Measurements from ENCODE around the gene PPIL1.

The PPIL1 gene

GRCh38 chr6:36817847-36818246 is 56.8 kb downstream of the PPIL1 start:
- H3K4me1 ChIP-seq (ENCODE audit: control insufficient read depth, insufficient read depth, low read length), result peaks cover 4% of the 10 kb centered on the region
- POLR2A ChIA-PET, result interaction anchor here (0.5 kb wide), 1 partner anchor 71 kb away, joined by 3 read pairs; no protein-coding TSS in a partner anchor
- CTCF ChIA-PET, result no interaction called here
- H3K4me3 ChIP-seq (ENCODE audit: low read depth, low read length), result no peak overlapping the region
- no peaks in the 10 kb centered on the region for H3K36me3 ChIP-seq (ENCODE audit: control insufficient read depth in 2 of 2, insufficient read depth in 1 of 2, low read length in 2 of 2)
- H3K9me3 ChIP-seq (ENCODE audit: control insufficient read depth, insufficient read depth, low read depth, low read length), result no peaks in the 10 kb centered on the region
- TF ChIP-seq ZFHX2 (tag by site-specific recombination; conservative IDR thresholded peaks at IDR 0.05) (0 out of 2 replicates have a peak, but pooled peaks have one; percentile 6), OSR2 (tag by site-specific recombination; IDR thresholded peaks at IDR 0.05) (peak; percentile 44; the same call in 1 of the 2 replicates), ZNF394 (tag by site-specific recombination; IDR thresholded peaks at IDR 0.05; ENCODE audit: borderline replicate concordance) (0 out of 2 replicates have a peak, but pooled peaks have one; percentile 14), ZNF837 (tag by site-specific recombination; IDR thresholded peaks at IDR 0.05) (no peak)
- H3K27ac ChIP-seq (ENCODE audit: extremely low read depth, low read depth, low read length), result no peak overlapping the region

DNA sequence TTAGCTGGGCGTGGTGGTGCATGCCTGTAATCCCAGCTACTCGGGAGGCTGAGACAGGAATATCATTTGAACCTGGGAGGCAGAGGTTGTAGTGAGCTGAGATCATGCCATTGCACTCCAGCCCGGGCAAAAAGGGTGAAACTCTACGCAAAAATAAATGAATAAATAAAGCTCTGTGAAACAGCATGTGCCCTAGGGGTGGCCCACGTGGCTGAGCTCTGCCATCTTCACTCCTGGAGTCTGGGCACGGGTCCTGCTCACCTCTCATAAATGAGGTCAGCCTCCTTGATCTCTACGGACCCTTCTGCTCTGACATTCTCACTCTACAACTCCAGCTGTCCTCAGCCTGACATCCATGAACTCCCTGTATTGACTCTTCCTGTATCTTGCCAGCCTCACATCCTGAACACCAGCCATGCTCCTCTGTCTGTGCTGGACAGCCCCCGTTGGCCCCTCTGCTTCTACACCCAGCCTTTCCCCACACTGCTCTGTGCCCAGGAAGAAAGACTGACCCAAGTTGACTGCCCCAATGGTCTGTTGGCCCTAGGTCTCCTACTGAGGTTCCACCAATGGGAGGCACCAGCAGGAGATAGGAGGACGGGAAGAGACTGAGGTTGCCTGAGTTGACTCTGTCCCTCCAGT is 57.3 kb downstream of the PPIL1 start:
- Histone ChIP-seq H3K4me3 (ENCODE audit: low read depth, low read length) (no peak overlapping the region), H3K36me3 (ENCODE audit: control insufficient read depth in 2 of 2, insufficient read depth in 1 of 2, low read length in 2 of 2) (no peaks in the 10 kb centered on the region), H3K9me3 (ENCODE audit: control insufficient read depth, insufficient read depth, low read depth, low read length) (no peaks in the 10 kb centered on the region), H3K27ac (ENCODE audit: extremely low read depth, low read depth, low read length) (no peak overlapping the region), H3K4me1 (ENCODE audit: control insufficient read depth, insufficient read depth, low read length) (peaks cover 4% of the 10 kb centered on the region)
- TF ChIP-seq, protein P1, sequence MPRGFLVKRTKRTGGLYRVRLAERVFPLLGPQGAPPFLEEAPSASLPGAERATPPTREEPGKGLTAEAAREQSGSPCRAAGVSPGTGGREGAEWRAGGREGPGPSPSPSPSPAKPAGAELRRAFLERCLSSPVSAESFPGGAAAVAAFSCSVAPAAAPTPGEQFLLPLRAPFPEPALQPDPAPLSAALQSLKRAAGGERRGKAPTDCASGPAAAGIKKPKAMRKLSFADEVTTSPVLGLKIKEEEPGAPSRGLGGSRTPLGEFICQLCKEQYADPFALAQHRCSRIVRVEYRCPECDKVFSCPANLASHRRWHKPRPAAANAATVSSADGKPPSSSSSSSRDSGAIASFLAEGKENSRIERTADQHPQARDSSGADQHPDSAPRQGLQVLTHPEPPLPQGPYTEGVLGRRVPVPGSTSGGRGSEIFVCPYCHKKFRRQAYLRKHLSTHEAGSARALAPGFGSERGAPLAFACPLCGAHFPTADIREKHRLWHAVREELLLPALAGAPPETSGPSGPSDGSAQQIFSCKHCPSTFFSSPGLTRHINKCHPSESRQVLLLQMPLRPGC (tag by site-specific recombination; IDR thresholded peaks at IDR 0.05), result no peak
- peak; percentile 72; the same call in 1 of the 2 replicates for TF ChIP-seq REST (tag by site-specific recombination; IDR thresholded peaks at IDR 0.05)
- ChIA-PET POLR2A (interaction anchor here (0.5 kb wide), 2 partner anchors 71 to 1551 kb away, joined by 3 to 7 read pairs; no protein-coding TSS in a partner anchor), CTCF (interaction anchor here (1.1 to 1.2 kb wide), 2 partner anchors 35 to 51 kb away, joined by 3 to 4 read pairs; no protein-coding TSS in a partner anchor)

- CTCF ChIA-PET, result interaction anchor here (1.1 to 1.3 kb wide), 3 partner anchors 33 to 50 kb away, joined by 3 to 9 read pairs (median 4); no protein-coding TSS in a partner anchor
- peaks cover 4% of the 10 kb centered on the region for H3K4me1 ChIP-seq (ENCODE audit: control insufficient read depth, insufficient read depth, low read length)
- H3K4me3 ChIP-seq (ENCODE audit: low read depth, low read length), result no peak overlapping the region
- H3K36me3 ChIP-seq (ENCODE audit: control insufficient read depth in 2 of 2, insufficient read depth in 1 of 2, low read length in 2 of 2), result no peaks in the 10 kb centered on the region
- H3K9me3 ChIP-seq (ENCODE audit: control insufficient read depth, insufficient read depth, low read depth, low read length), result no peaks in the 10 kb centered on the region
- H3K27ac ChIP-seq (ENCODE audit: extremely low read depth, low read depth, low read length), result no peak overlapping the region
- POLR2A ChIA-PET, result no interaction called here
- TF ChIP-seq ZBTB20 (tag by site-specific recombination; IDR thresholded peaks at IDR 0.05) (no peak), ZNF585B (tag by site-specific recombination; IDR thresholded peaks at IDR 0.05) (no peak), GLI4 (tag by site-specific recombination; IDR thresholded peaks at IDR 0.05) (no peak), HOXA7 (CRISPR knock-in tag; IDR thresholded peaks at IDR 0.05; ENCODE audit: borderline replicate concordance) (no peak), ZNF654 (tag by site-specific recombination; IDR thresholded peaks at IDR 0.05; ENCODE audit: low read depth) (no peak), ZNF76 (tag by site-specific recombination; IDR thresholded peaks at IDR 0.05; ENCODE audit: borderline replicate concordance, low read depth) (no peak)
- TF ChIP-seq, protein P2, sequence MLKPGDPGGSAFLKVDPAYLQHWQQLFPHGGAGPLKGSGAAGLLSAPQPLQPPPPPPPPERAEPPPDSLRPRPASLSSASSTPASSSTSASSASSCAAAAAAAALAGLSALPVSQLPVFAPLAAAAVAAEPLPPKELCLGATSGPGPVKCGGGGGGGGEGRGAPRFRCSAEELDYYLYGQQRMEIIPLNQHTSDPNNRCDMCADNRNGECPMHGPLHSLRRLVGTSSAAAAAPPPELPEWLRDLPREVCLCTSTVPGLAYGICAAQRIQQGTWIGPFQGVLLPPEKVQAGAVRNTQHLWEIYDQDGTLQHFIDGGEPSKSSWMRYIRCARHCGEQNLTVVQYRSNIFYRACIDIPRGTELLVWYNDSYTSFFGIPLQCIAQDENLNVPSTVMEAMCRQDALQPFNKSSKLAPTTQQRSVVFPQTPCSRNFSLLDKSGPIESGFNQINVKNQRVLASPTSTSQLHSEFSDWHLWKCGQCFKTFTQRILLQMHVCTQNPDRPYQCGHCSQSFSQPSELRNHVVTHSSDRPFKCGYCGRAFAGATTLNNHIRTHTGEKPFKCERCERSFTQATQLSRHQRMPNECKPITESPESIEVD (tag by site-specific recombination; IDR thresholded peaks at IDR 0.05), result no peak
- TF ChIP-seq, protein P3, sequence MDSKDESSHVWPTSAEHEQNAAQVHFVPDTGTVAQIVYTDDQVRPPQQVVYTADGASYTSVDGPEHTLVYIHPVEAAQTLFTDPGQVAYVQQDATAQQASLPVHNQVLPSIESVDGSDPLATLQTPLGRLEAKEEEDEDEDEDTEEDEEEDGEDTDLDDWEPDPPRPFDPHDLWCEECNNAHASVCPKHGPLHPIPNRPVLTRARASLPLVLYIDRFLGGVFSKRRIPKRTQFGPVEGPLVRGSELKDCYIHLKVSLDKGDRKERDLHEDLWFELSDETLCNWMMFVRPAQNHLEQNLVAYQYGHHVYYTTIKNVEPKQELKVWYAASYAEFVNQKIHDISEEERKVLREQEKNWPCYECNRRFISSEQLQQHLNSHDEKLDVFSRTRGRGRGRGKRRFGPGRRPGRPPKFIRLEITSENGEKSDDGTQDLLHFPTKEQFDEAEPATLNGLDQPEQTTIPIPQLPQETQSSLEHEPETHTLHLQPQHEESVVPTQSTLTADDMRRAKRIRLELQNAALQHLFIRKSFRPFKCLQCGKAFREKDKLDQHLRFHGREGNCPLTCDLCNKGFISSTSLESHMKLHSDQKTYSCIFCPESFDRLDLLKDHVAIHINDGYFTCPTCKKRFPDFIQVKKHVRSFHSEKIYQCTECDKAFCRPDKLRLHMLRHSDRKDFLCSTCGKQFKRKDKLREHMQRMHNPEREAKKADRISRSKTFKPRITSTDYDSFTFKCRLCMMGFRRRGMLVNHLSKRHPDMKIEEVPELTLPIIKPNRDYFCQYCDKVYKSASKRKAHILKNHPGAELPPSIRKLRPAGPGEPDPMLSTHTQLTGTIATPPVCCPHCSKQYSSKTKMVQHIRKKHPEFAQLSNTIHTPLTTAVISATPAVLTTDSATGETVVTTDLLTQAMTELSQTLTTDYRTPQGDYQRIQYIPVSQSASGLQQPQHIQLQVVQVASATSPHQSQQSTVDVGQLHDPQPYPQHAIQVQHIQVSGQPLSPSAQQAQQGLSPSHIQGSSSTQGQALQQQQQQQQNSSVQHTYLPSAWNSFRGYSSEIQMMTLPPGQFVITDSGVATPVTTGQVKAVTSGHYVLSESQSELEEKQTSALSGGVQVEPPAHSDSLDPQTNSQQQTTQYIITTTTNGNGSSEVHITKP (tag by site-specific recombination; IDR thresholded peaks at IDR 0.05), result no peak
Measured at GRCh38 chr6:36815962-36816735, 58.5 kb downstream of the PPIL1 start.

All from HEK293 (cell line).